ENCODE measurements around the gene SLC2A3. TPM values are rescaled to one million over a fixed set of nuclear protein-coding genes. Genes with fewer than 3 reads are reported as not detected.
A peak's percentile ranks its signal among the peaks of the same experiment; 100 is the strongest.
"Not testable (repeated sequence)": the region's sequence is repeated elsewhere in the genome, so short reads cannot be mapped to it uniquely, and the experiment has no call there.

Gene SLC2A3
- total RNA-seq = 10 to 100 TPM in 2 of 4 donors, 1 to 10 TPM in 2; 9.2 to 81.0 (median 40.1) TPM

- H3K4me3 ChIP-seq (replicated peaks in 1 of 3) = peak within 1 kb of the TSS in 2 of 3 donors; percentile 25 to 37
- DNase-seq = peak in 1 of 2 donors; percentile 15
- peaks cover 4 to 12% of the 10 kb centered on the region in 2 donors for H3K4me1 ChIP-seq
- intact Hi-C loops (cut with DNase I) = no loop called here
- no peaks in the 10 kb centered on the region for H3K27me3 ChIP-seq
- no peaks in the 10 kb centered on the region for H3K9me3 ChIP-seq
- H3K27ac ChIP-seq = peak within 1 kb of the TSS; percentile 58 to 83 (median 81)
- TF ChIP-seq POLR2A (IDR thresholded peaks at IDR 0.05) (peak; percentile 70 to 74), CTCF (IDR thresholded peaks at IDR 0.05) (no peak)
- H3K36me3 ChIP-seq = peaks cover 4 to 13% of the 10 kb centered on the region in 2 donors
- WGBS, 2 donors = 8 to 11% methylated on average over 15 of the region's 15 CpGs
These were observed at the start of gene SLC2A3 for GRCh38 chr12:7935590-7936581. Gene SLC2A3, minus strand, starts transcription at chr12:7936187. Its CDS starts 153 bp downstream, at chr12:7936034.

- no peak overlapping the region for H3K4me3 ChIP-seq (replicated peaks in 1 of 3)
These were observed 48.9 kb upstream of the SLC2A3 start for GRCh38 chr12:7984900-7985299.

GRCh38 chr12:7983460-7983859 is 47.5 kb upstream of the SLC2A3 start:
- H3K36me3 ChIP-seq; H3K9me3 ChIP-seq; H3K4me3 ChIP-seq (replicated peaks in 1 of 3); H3K27me3 ChIP-seq; DNase-seq; H3K27ac ChIP-seq; intact Hi-C loops (cut with DNase I); H3K4me1 ChIP-seq: not testable (repeated sequence)
- 85 to 94% methylated on average over 1 of the region's 1 CpG for WGBS, 2 donors

More at GRCh38 chr12:7984900-7985299, 48.9 kb upstream of the SLC2A3 start:
- Histone ChIP-seq H3K9me3 (no peaks in the 10 kb centered on the region), H3K36me3 (no peaks in the 10 kb centered on the region), H3K4me1 (peaks cover 0 to 5% of the 10 kb centered on the region in 2 donors), H3K27me3 (no peaks in the 10 kb centered on the region), H3K27ac (no peak overlapping the region)
- TF ChIP-seq CTCF (IDR thresholded peaks at IDR 0.05) (no peak), POLR2A (IDR thresholded peaks at IDR 0.05) (no peak)
- intact Hi-C loops (cut with DNase I) = no loop called here
- WGBS, 2 donors = 92 to 97% methylated on average over 5 of the region's 5 CpGs
- DNase-seq = no peak

GRCh38 chr12:7983019-7983418 is 47.0 kb upstream of the SLC2A3 start:
- H3K4me3 ChIP-seq (replicated peaks in 1 of 3); H3K36me3 ChIP-seq; H3K27me3 ChIP-seq; H3K9me3 ChIP-seq; H3K27ac ChIP-seq; intact Hi-C loops (cut with DNase I); H3K4me1 ChIP-seq; DNase-seq: not testable (repeated sequence)
- 86 to 94% methylated on average over 11 of the region's 11 CpGs for WGBS, 2 donors

GRCh38 chr12:7982332-7982735 is 46.3 kb upstream of the SLC2A3 start:
- H3K27ac ChIP-seq; H3K36me3 ChIP-seq; DNase-seq; H3K4me3 ChIP-seq (replicated peaks in 1 of 3); H3K27me3 ChIP-seq; intact Hi-C loops (cut with DNase I); H3K4me1 ChIP-seq; H3K9me3 ChIP-seq: not testable (repeated sequence)
- 55 to 91% methylated on average over 2 of the region's 2 CpGs for WGBS, 2 donors

- no peak for DNase-seq
- no peaks in the 10 kb centered on the region for H3K27me3 ChIP-seq
- H3K4me3 ChIP-seq (replicated peaks in 1 of 3) = no peak overlapping the region
- intact Hi-C loops (cut with DNase I) = no loop called here
- TF ChIP-seq POLR2A (IDR thresholded peaks at IDR 0.05) (no peak), CTCF (IDR thresholded peaks at IDR 0.05) (no peak)
- no peaks in the 10 kb centered on the region for H3K36me3 ChIP-seq
- WGBS, 2 donors = 64 to 66% methylated on average over 4 of the region's 4 CpGs
- peaks cover 0 to 5% of the 10 kb centered on the region in 2 donors for H3K4me1 ChIP-seq
- H3K9me3 ChIP-seq = no peaks in the 10 kb centered on the region
- H3K27ac ChIP-seq = peak overlapping the region in 2 of 3 donors; percentile 23 to 41
These were observed 45.5 kb upstream of the SLC2A3 start for GRCh38 chr12:7981446-7981845.

- H3K9me3 ChIP-seq; H3K27ac ChIP-seq; H3K36me3 ChIP-seq; H3K4me1 ChIP-seq; intact Hi-C loops (cut with DNase I); DNase-seq; H3K27me3 ChIP-seq; H3K4me3 ChIP-seq (replicated peaks in 1 of 3): not testable (repeated sequence)
- WGBS, 2 donors = 68 to 71% methylated on average over 13 of the region's 13 CpGs
These were observed 41.6 kb upstream of the SLC2A3 start for GRCh38 chr12:7977351-7978124.
